Testis (tissue), 3 donors: ENCODE results near the gene PRDM15. TPM values are rescaled to one million over a fixed set of nuclear protein-coding genes. Genes with fewer than 3 reads are reported as not detected.

ENCODE experiments used
- DNase-seq: peaks from one replicate; pipeline ENCODE4 v3.0.0-alpha.2; 2019
- H3K27ac ChIP-seq, 2 donors: fragments of 200-600 bp; sonication (generic); one replicate each; pipeline ENCODE4 v1.5.1; 2019
- H3K27me3 ChIP-seq: fragments of 200-600 bp; sonication (generic); one replicate; pipeline ENCODE4 v1.5.1; 2019
- H3K36me3 ChIP-seq: fragments of 200-600 bp; sonication (generic); one replicate; pipeline ENCODE4 v1.5.1; 2017; ENCODE audit warnings: low read depth; ENCODE audit errors: missing control alignments
- H3K4me1 ChIP-seq: fragments of 200-600 bp; sonication (generic); one replicate; pipeline ENCODE4 v1.5.1; 2019
- H3K4me3 ChIP-seq, 2 donors: fragments of 200-600 bp; sonication (generic); one replicate each; pipeline ENCODE4 v1.5.1; 2017 to 2019
- H3K9me3 ChIP-seq: fragments of 200-600 bp; sonication (generic); one replicate; pipeline ENCODE4 v1.5.1; 2017
- POLR2A ChIP-seq: fragments of 450-650 bp; IDR thresholded peaks from one replicate; pipeline ENCODE4 v1.6.1; 2017; ENCODE audit warnings: antibody characterized with exemption, mild to moderate bottlenecking, moderate library complexity
- WGBS, 2 donors: methylation state at CpG; one replicate each; pipeline ENCODE4 v1.1.5; 2018; 5-methylcytosine and 5-hydroxymethylcytosine counted together
- intact Hi-C: fragments of 100-400 bp; cut with DNase I; formaldehyde crosslinking; loops from one replicate; pipeline ENCODE4 v1.15.1; 2023; ENCODE audit warnings: low total_unique reads
- polyA plus RNA-seq: library from polyadenylated mRNA; stranded (reverse); fragments of 350-450 nt; fragmentation: Illumina TruSeq; extraction: RNeasy Lipid Tissue Mini Kit (QIAGEN cat#74804); gene quantifications from one replicate; pipeline ENCODE4 v1.2.3, GENCODE V29; 2014; ENCODE audit warnings: low read depth, low replicate concordance; ENCODE audit not compliant: insufficient read depth
- total RNA-seq, 2 donors: library from RNA; depleted of rRNA; stranded (reverse); fragments of >200 nt; gene quantifications; one replicate each; pipeline ENCODE4 v1.2.3, GENCODE V29; 2016
- TF ChIP-seq, protein P1 (sequence below), 3 experiments: fragments of 450-650 bp in 2 of 3; fragments of 200-600 bp in 1 of 3; sonication (generic) in 1 of 3; IDR thresholded peaks; one replicate each; pipeline ENCODE4 v1.5.1; 2016 to 2019; ENCODE audit warnings: antibody characterized with exemption in 3 of 3, mild to moderate bottlenecking in 2 of 3, moderate library complexity in 1 of 3

The PRDM15 gene
- total and polyA plus RNA-seq, 3 donors from 2014 or later: 8.2 to 21.4 (median 18.8) TPM

DNA sequence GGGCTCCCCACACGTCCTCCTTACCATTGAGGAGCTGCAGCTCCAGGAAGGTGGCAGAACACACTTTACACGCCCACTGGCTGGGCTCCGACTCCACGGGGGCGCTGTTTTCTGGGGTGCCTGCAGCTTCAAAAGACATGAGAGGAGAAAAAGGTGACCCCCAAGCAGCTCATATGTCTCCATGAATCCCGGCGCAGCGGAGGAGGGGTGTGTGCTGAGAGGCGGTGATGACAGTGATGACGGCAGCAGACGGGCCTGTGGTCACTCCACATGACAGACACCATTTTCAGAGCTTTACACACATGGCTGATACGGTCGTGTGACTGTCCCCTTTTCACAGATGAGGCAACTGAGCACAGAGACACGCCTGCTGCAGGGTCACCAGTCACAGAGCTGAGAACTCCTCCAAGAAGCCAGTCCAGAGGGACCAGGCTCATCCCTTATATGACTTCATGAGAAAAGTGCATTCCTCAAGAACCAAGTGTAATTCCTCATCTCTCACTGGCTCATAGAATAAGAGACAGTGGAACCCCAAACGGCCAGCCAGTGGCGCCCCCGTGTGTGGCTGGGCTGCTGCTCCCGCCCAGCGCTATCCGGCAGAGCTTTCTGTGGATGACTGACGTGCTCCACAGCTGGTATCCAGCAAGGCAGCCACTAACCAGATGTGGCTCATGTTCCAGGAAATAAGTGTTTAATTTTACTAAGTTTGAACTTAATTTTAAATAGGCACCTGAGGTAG is 31.9 kb downstream of the PRDM15 start:
- Histone ChIP-seq H3K27me3 (no peaks in the 10 kb centered on the region), H3K27ac (no peak overlapping the region), H3K4me3 (no peak overlapping the region), H3K4me1 (no peaks in the 10 kb centered on the region), H3K36me3 (no peaks in the 10 kb centered on the region), H3K9me3 (no peaks in the 10 kb centered on the region)
- TF ChIP-seq POLR2A: no peak
- TF ChIP-seq, protein P1, sequence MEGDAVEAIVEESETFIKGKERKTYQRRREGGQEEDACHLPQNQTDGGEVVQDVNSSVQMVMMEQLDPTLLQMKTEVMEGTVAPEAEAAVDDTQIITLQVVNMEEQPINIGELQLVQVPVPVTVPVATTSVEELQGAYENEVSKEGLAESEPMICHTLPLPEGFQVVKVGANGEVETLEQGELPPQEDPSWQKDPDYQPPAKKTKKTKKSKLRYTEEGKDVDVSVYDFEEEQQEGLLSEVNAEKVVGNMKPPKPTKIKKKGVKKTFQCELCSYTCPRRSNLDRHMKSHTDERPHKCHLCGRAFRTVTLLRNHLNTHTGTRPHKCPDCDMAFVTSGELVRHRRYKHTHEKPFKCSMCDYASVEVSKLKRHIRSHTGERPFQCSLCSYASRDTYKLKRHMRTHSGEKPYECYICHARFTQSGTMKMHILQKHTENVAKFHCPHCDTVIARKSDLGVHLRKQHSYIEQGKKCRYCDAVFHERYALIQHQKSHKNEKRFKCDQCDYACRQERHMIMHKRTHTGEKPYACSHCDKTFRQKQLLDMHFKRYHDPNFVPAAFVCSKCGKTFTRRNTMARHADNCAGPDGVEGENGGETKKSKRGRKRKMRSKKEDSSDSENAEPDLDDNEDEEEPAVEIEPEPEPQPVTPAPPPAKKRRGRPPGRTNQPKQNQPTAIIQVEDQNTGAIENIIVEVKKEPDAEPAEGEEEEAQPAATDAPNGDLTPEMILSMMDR (IDR thresholded peaks at IDR 0.05): no peak
- no peak for DNase-seq
- WGBS, 2 donors: 90 to 91% methylated on average over 20 to 21 of the region's 21 CpGs
- intact Hi-C loops: no loop called here

DNA sequence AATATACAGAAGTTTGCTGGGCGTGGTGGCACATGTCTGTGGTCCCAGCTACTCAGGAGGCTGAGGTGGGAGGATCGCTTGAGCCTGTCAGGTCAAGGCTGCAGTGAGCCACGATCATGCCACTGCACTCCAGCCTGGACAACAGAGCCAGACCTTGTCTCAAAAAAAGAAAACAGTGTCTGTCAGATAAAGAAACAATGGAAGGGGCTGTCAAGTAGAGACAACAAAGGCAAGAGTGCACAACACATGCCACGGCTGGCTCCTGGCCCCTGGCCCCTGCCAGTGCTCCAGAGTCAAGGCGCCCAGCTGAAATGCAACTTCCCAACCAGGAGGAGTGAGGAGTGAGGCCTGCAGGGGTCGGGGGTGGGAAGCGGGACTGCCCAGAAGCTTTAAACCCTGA is 32.6 kb downstream of the PRDM15 start:
- intact Hi-C loops: no loop called here

DNA sequence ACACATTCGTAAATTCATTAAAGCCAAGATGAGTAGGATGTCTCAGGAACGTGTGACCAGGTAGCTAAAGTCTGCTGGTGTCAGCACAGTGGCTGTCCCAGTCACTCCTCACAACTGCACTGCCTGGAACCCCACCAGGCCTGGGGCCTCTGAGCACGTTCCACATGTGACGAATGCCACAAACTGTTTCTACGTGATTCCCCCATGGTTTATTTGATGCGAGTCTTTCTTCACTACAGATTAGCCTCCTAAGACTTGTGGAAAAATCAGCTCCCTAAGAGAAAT is 33.2 kb downstream of the PRDM15 start:
- Histone ChIP-seq H3K36me3 (no peaks in the 10 kb centered on the region), H3K4me1 (no peaks in the 10 kb centered on the region), H3K27me3 (no peaks in the 10 kb centered on the region), H3K4me3 (no peak overlapping the region), H3K27ac (no peak overlapping the region), H3K9me3 (no peaks in the 10 kb centered on the region)
- TF ChIP-seq, protein P1 (IDR thresholded peaks at IDR 0.05): no peak
- no peak for TF ChIP-seq POLR2A
- WGBS, 2 donors: 81 to 82% methylated on average over 6 of the region's 6 CpGs
- intact Hi-C loops: no loop called here
- DNase-seq: no peak

More for the DNA sequence above, 32.6 kb downstream of the PRDM15 start:
- Histone ChIP-seq H3K9me3 (no peaks in the 10 kb centered on the region), H3K27me3 (no peaks in the 10 kb centered on the region), H3K36me3 (no peaks in the 10 kb centered on the region), H3K4me1 (no peaks in the 10 kb centered on the region), H3K4me3 (no peak overlapping the region), H3K27ac (no peak overlapping the region)
- no peak for DNase-seq
- TF ChIP-seq, protein P1 (IDR thresholded peaks at IDR 0.05): no peak
- no peak for TF ChIP-seq POLR2A
- 78 to 91% methylated on average over 7 of the region's 7 CpGs for WGBS, 2 donors

DNA sequence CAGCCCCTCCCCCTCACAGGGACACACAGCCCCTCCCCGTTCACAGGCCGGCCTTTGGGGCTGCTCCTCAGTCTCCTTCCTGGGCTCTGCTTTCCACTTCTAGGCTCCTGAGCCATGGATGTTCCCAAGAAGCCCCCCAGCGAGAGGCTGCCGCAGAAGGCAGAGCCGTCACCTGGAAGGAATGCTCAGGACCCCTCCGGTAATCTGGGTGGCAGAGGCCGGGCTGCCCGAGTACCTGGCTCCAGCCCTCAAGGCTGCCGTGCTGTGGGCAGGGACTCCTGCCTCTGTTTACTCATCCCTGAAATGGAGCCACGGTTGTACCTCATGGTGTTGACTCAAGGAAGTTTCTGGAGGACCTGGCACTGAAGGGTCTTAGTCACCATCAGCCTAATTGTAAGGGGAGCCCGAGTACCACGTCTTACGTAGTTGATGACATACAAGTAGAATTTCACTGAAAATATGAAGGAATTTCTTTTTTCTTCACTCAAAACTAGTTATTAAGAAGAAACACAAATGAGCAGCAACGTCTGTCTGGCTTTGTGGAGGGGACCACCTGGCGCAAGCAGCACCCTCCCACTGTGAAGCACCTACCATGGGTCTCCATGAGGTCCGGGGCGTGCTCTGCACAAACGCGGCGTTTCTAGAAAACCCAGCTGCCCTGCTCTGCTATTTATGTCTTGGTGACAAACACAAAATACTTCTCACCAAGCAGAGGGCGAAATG is 33.7 kb downstream of the PRDM15 start:
- no peaks in the 10 kb centered on the region for H3K36me3 ChIP-seq
- no peaks in the 10 kb centered on the region for H3K9me3 ChIP-seq
- TF ChIP-seq, protein P1 (IDR thresholded peaks at IDR 0.05): no peak
- TF ChIP-seq POLR2A: no peak
- H3K4me3 ChIP-seq: no peak overlapping the region
- 90 to 93% methylated on average over 18 to 19 of the region's 21 CpGs for WGBS, 2 donors
- intact Hi-C loops: no loop called here
- H3K27me3 ChIP-seq: no peaks in the 10 kb centered on the region
- no peaks in the 10 kb centered on the region for H3K4me1 ChIP-seq
- no peak overlapping the region for H3K27ac ChIP-seq
- DNase-seq: no peak
